Stimulated activated CD4-positive, alpha-beta T cell treated with anti-CD3 and anti-CD28 coated beads, Interleukin-15, amount 100 ng/mL, for 48 hours (primary cell): ENCODE results near the gene BRD4.

Experiments used
- DNase-seq, 2 donors: peaks; one replicate each; pipeline ENCODE4 v3.0.0-alpha.2; 2020; ENCODE audit warnings: low read depth in 2 of 2

The BRD4 gene

GRCh38 chr19:15194938-15195337 is 137.4 kb downstream of the BRD4 start:
- no peak for DNase-seq

- no peak for DNase-seq
Measured at GRCh38 chr19:15191982-15192381, 140.4 kb downstream of the BRD4 start.

- DNase-seq, result no peak
Measured at GRCh38 chr19:15191514-15191913, 140.8 kb downstream of the BRD4 start.

- DNase-seq, result no peak
Measured at GRCh38 chr19:15188851-15189250, 143.5 kb downstream of the BRD4 start.

- no peak for DNase-seq
Measured at GRCh38 chr19:15187026-15188007, 145.0 kb downstream of the BRD4 start.
